Peyer's patch (tissue), 4 donors: ENCODE measurements around the gene BMP8B.

ENCODE experiments used
- CTCF ChIP-seq, 6 experiments: fragments of 450-650 bp in 4 of 6; fragments of 200-600 bp in 2 of 6; sonication (generic) in 1 of 6; IDR thresholded peaks; one replicate each; pipeline ENCODE4 v1.5.1; 2017 to 2019; ENCODE audit warnings: antibody characterized with exemption in 6 of 6, mild to moderate bottlenecking in 3 of 6, moderate library complexity in 1 of 6
- POLR2A ChIP-seq, 2 donors: fragments of 450-650 bp; IDR thresholded peaks; one replicate each; pipeline ENCODE4 v1.5.1; 2017; ENCODE audit warnings: antibody characterized with exemption in 2 of 2, mild to moderate bottlenecking in 2 of 2, moderate library complexity in 2 of 2

- TF ChIP-seq CTCF (IDR thresholded peaks at IDR 0.05) (no peak), POLR2A (IDR thresholded peaks at IDR 0.05) (no peak)
Measured at GRCh38 chr1:39759436-39759726, 29.3 kb downstream of the BMP8B start.
